ENCODE data around the gene YBX3. TPM values are rescaled to one million over a fixed set of nuclear protein-coding genes. Genes with fewer than 3 reads are reported as not detected.

YBX3 gene
- polyA plus RNA-seq, 1 donor from 2014 or later: 3.4 TPM

GRCh38 chr12:10720974-10721650 lies 2.0 kb downstream of the YBX3 start:
- Histone ChIP-seq H3K79me2 (replicated peaks; ENCODE audit: insufficient read depth, low read length) (peaks cover 4% of the 10 kb centered on the region), H3K9me3 (ENCODE audit: low read length) (no peaks in the 10 kb centered on the region), H3K4me2 (ENCODE audit: low read length) (no peak overlapping the region), H3K9me2 (ENCODE audit: insufficient read depth, low read length) (no peaks in the 10 kb centered on the region), H3K27ac (ENCODE audit: low read length) (no peak overlapping the region), H3K27me3 (ENCODE audit: insufficient read depth, low read depth, low read length) (peaks cover 37% of the 10 kb centered on the region), H3K9ac (ENCODE audit: low read length) (no peak overlapping the region), H3K36me3 (ENCODE audit: insufficient read depth, low read length) (no peaks in the 10 kb centered on the region), H4K20me1 (ENCODE audit: insufficient read depth) (no peaks in the 10 kb centered on the region), H3K4me3 (ENCODE audit: low read length) (no peak overlapping the region), H3F3A (ENCODE audit: insufficient read depth, low read length, poor library complexity, severe bottlenecking) (no peaks in the 10 kb centered on the region), H2AFZ (ENCODE audit: low read depth, low read length) (no peak overlapping the region)
- TF ChIP-seq RAD21 (conservative IDR thresholded peaks at IDR 0.05): no peak
- no peak for TF ChIP-seq EP300 (conservative IDR thresholded peaks at IDR 0.05; ENCODE audit: poor library complexity, severe bottlenecking)
- TF ChIP-seq MXI1 (conservative IDR thresholded peaks at IDR 0.05; ENCODE audit: poor library complexity, severe bottlenecking): no peak
- no peak for TF ChIP-seq TAF1 (IDR thresholded peaks at IDR 0.05; ENCODE audit: low read depth)
- TF ChIP-seq POLR2AphosphoS5 (IDR thresholded peaks at IDR 0.05): no peak
- TF ChIP-seq SMC3 (conservative IDR thresholded peaks at IDR 0.05; ENCODE audit: poor library complexity): no peak
- no peak for TF ChIP-seq CTCF (IDR thresholded peaks at IDR 0.05; ENCODE audit: poor library complexity, severe bottlenecking)
- no peak for TF ChIP-seq REST (IDR thresholded peaks at IDR 0.05; ENCODE audit: borderline replicate concordance)
- TF ChIP-seq EZH2 (IDR thresholded peaks at IDR 0.05; ENCODE audit: borderline replicate concordance, insufficient read depth, low read length, poor library complexity, severe bottlenecking): no peak

GRCh38 chr12:10719482-10719881 lies 3.6 kb downstream of the YBX3 start:
- TF ChIP-seq REST (IDR thresholded peaks at IDR 0.05; ENCODE audit: borderline replicate concordance) (no peak), POLR2AphosphoS5 (IDR thresholded peaks at IDR 0.05) (no peak), TAF1 (IDR thresholded peaks at IDR 0.05; ENCODE audit: low read depth) (no peak), SMC3 (conservative IDR thresholded peaks at IDR 0.05; ENCODE audit: poor library complexity) (no peak), MXI1 (conservative IDR thresholded peaks at IDR 0.05; ENCODE audit: poor library complexity, severe bottlenecking) (no peak), EZH2 (IDR thresholded peaks at IDR 0.05; ENCODE audit: borderline replicate concordance, insufficient read depth, low read length, poor library complexity, severe bottlenecking) (no peak), RAD21 (conservative IDR thresholded peaks at IDR 0.05) (no peak), EP300 (conservative IDR thresholded peaks at IDR 0.05; ENCODE audit: poor library complexity, severe bottlenecking) (no peak), CTCF (IDR thresholded peaks at IDR 0.05; ENCODE audit: poor library complexity, severe bottlenecking) (no peak)
- Histone ChIP-seq H3K79me2 (replicated peaks; ENCODE audit: insufficient read depth, low read length) (peaks cover 4% of the 10 kb centered on the region), H3K9me3 (ENCODE audit: low read length) (no peaks in the 10 kb centered on the region), H3K27me3 (ENCODE audit: insufficient read depth, low read depth, low read length) (peaks cover 32% of the 10 kb centered on the region), H3K9ac (ENCODE audit: low read length) (no peak overlapping the region), H4K20me1 (ENCODE audit: insufficient read depth) (no peaks in the 10 kb centered on the region), H3K27ac (ENCODE audit: low read length) (no peak overlapping the region), H2AFZ (ENCODE audit: low read depth, low read length) (no peak overlapping the region), H3K36me3 (ENCODE audit: insufficient read depth, low read length) (no peaks in the 10 kb centered on the region), H3K4me2 (ENCODE audit: low read length) (no peak overlapping the region), H3F3A (ENCODE audit: insufficient read depth, low read length, poor library complexity, severe bottlenecking) (no peaks in the 10 kb centered on the region), H3K9me2 (ENCODE audit: insufficient read depth, low read length) (no peaks in the 10 kb centered on the region), H3K4me3 (ENCODE audit: low read length) (no peak overlapping the region)

Data from neural cell (in vitro differentiated cells).